HG03432 (cell line): Measurements from ENCODE around the gene PRELID3B.

Experiments used
- ATAC-seq: cut with Tn5 transposase; IDR thresholded peaks from one replicate; pipeline ENCODE4 v1.9.1; 2021; ENCODE audit warnings: mild to moderate bottlenecking, moderate library complexity; ENCODE audit not compliant: unreplicated experiment

PRELID3B gene

DNA sequence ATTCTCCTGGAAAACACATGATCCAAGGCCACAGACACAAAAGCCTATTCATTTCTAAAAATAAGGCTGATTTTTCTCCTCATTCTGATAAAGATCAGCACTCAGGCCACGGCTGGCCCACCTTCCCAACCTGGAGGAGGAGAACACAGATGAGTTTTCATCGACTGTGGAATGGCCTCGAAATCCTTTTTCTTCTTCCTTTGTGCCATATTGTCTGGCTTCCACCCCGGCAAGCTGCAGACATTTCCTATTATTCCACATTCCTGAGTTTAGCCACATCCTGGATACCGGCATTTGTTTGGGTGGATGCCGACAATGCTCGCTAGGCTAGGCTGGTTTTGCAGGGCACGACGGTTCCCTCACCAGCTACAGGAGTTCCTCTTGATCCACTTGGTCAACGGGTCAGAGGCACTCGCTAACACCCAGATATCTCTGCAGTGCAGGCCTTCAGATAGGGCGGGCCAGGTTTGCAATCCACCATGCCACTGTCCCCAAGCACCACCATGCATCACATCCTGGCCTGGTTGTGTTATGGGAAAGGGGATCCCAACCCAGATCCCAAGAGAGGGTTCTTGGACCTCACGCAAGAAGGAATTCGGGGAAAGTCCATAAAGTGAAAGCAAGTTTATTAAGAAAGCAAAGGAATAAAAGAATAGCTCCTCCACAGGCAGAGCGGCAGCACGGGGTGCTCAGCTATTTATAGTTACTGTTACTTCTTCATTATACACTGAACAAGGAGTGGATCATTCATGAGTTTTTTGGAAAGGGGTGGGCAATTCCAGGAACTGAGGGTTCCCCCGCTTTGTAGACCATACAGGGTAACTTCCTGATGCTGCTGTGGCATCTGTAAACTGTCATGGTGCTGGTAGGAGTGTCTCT lies 31.4 kb downstream of the PRELID3B start:
- no peak for ATAC-seq

DNA sequence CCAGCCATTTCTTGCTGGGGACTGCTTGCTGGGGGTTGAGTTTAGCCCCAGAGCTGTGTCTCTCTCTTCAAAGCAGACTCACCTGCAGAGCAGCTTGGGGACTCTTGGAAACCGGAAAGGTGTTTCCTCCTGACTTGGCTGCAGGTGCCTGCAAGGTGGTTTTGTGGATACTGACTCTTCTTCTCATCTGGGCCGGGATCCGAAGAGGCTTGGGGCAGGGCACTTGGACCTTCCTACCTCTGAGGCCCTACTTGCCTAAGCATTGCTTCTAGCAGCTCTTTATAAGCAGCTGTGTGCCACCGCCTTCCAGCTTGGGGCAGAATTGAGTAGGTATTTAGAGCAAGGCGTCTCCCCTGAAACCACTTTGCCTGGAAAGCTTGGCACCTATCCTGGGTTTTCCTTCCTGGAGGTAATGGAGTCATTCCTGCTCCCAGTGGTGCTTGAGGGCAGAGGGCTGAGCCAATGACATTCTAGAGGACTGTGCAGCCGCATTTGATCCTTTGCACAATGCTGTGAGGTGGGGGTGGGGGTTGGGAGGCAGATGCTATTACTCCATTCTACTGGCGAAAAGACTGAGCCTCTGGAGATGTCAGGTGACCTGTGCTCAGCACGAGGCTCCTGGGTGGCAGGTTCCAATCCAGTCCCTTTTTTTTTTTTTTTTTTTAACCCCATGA lies 32.1 kb downstream of the PRELID3B start:
- ATAC-seq, result no peak

DNA sequence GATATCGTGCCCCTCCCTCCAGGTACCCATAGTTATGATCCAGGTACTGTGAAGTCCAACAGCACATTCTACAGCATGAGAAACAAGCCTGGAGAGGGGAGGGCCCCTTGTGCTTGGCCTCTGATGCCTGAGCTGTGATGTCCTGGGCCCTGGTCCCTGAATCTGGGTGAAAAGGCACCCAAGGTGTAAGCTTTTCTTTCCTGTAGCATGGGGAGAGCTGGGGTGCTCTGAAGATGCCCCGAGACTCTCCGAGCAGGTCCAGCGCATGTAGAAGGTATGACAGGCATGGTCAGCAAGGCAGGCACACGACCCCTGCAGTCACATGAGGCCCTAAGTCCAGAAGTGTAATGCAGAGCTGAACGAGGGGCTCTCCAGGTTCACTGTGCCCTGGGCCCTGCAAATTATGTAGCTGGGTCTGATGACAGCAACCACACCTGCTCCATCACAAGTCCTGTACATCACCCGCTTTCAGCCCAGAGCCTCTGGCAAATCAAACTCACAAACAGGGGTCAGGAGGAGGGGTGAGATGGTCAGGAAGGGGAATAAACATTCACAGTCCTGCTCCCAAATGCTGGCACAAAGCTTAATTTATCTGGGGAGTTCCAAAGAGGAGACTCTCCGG lies 33.8 kb downstream of the PRELID3B start:
- ATAC-seq, result no peak

DNA sequence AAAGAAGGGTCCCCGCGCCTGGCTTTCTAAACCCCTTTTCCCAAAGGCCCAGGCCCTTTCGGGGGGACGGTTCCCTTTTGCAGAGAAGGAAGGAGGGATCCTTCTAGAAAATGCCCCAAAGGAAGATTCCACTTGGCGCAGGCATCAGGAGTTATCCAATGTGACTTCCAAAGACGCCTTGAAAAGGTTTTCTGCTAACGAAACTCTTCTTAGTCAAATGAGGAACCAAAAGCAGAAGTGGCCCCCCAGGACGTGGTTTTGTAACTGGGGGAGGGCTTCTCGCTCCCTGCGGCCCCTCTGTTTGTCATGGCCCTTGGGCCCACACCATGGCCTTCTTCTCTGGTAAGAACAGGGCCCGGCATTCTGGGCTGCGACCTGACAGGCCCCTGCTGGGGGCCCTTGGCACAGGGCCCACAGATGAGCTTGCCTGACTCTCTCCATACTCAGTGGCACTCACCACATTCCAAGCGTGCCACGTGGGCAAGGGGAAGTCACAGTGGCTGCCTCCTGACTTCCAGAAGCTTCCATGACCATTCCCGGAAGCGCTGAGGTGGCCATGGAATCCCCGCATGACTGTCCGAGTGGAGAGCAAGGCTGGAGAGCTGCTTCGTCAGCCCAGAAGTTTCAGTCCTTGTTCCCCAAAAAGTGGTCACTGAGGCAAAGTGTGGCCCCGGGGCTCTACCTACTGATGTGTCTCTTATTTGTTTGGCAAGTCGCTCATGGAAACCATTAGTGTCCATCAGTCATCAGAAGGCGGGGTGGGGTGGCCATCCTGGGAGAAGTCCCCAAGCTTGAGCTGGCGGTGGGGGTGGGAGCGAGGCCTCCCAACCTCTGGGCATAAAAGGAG lies 34.7 kb downstream of the PRELID3B start:
- ATAC-seq, result peak; percentile 35

DNA sequence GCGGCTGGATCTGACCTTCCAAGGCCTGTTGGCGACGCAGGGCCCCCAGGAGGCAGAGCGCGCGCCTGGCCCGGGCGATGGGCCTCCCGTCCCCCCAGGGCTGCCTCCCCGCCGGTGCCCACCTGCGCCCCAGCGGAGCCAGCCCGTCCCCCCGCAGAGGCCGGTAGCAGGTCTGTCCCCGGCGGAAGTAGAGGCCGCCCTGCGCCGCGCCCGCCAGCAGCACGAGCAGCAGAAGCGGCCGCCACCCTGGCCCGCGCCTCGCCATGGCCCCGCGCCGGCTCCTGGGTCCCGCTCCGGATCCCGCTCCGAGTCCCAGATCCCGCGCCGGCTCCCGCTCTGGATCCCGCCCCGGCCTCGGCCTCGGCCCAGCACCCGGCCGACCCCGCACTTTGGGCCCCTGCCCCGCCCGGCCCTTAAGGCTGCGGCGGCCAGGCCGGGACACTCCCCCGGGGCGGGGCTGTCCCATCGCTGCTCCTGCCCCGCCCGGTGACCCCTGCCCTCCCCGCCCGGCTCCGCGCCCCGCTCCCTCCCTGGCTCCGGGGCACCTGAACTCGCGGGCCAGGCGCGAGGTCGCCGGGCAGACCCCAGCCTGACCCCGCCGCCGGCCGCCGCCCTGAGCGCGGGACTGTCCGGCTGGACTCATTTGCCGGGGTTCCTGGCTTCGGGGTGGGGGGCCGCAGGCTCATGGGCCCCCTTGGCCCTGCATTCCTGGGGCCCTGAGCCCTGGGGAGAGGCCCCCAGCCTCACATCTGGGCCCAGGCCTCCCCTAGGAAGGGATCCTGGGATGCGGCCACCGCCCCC lies 35.5 kb downstream of the PRELID3B start, which contains the start of gene CTSZ:
Gene CTSZ, minus strand, starts transcription at position 391 of the 801 bp plus-strand sequence. Its CDS starts 126 bp downstream, at position 265.
- ATAC-seq, result peak; percentile 24

DNA sequence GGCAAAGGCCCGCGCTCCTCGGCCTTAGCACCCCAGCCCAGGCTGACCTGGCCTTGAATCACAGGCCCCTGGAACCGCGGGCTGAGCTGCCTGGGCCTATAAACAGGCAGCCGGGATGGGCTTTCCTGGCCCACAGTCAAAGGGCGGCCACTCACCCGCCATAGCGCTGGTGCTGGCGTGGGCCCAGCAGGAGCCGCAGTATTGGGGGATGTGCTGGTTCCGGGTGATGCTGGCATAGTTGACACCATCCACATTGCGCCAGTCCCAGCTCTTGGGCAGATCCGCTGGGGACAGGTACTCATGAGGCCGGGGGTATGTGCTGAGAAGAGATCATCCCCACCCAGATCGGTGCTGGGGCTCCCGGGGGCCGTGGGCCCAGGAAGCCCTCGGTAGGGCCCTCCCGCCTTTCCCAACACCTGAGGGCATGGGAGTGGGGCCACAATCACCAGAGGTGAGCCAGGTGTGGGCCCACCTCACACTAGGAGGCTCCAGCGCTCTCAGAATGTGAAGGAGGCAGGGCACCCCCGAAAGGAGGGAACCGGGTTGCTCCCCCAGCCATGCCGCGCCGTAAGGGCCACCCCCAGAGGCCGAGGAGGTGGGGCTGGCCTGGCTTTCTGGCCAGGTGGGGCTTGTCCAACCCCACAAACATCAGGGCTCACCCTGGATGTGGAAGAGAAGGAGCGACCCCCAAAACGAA lies 36.3 kb downstream of the PRELID3B start:
- no peak for ATAC-seq

DNA sequence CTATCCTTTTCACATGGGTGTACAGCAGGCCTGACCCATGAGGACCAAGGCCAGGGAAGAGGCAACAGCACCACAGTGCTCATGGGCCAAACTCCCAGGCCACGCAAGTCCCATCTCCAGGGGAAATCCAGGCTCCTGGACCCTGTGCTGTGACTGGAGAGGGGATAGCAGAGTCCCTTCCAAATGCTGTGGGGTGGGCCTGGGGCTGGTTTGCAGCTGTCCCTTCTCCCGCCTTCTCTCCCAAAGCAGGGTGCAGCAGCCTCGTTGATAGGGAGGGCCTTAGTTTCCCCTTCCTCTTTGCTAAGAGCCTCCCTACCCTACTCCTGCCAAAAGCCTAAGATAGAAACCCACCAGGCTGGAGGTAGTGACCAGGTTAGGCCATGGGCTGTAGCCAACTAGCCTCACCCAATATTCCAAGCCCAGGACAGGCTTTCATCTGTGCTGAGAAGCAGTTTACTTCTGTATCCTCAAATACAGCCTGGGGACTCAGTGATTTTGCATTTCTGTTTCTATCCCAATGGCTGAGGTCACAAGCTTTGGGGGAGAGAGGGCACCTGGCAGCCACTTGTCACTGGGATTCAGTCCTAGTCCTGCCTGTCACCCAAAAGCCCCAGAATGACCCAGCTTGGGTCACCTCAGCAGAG lies 36.9 kb downstream of the PRELID3B start:
- ATAC-seq, result no peak

DNA sequence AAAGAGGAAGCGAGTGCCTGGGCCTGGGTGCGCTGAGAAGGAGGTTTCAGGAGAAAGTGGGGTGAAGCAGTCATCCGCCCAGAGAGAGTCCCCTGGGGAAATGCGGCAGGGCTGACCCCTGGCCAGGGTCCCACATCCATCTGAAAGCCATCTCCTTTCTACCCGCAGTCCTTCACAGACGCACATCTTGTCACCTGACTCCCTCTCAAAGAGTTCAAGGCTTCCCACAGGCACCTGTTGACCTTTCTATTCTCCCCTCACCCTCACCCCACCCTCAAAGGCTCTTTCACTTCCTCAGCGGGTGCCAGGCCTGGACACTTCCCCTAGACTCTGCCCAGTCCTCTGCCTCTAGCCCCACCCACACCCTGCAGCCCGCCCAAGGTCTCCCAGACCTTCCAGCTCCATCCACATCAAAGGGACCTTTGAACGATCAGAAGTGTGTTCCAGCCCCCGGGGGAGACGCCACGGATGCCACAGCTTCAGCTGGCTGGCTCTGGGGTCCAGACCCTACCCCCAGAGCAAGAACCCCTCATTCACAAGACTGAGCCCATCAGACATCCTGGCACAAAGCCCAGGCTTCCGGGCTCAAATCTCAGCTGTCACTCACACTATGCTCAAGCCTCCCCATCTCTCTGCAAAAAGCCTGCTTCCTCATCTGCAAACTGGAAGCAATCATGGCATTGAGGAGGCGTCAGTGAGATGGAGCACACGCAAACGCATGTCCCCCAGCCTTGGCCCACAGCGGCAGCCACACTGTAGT lies 37.6 kb downstream of the PRELID3B start:
- peak; percentile 70 for ATAC-seq

DNA sequence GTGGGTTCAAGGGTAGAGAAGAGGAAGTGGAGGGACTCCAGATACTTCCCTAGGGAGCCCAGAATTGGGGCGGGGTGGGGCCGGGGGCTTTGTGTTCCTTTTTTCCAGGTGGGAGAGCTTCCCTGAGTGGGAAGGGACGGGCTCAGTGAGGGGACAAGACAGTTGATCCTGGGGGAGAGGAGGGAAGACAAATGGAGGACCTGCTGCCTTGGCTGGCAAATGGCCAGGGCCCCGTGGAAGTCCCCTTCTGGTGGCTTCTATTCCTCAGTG lies 38.2 kb downstream of the PRELID3B start:
- ATAC-seq, result no peak

DNA sequence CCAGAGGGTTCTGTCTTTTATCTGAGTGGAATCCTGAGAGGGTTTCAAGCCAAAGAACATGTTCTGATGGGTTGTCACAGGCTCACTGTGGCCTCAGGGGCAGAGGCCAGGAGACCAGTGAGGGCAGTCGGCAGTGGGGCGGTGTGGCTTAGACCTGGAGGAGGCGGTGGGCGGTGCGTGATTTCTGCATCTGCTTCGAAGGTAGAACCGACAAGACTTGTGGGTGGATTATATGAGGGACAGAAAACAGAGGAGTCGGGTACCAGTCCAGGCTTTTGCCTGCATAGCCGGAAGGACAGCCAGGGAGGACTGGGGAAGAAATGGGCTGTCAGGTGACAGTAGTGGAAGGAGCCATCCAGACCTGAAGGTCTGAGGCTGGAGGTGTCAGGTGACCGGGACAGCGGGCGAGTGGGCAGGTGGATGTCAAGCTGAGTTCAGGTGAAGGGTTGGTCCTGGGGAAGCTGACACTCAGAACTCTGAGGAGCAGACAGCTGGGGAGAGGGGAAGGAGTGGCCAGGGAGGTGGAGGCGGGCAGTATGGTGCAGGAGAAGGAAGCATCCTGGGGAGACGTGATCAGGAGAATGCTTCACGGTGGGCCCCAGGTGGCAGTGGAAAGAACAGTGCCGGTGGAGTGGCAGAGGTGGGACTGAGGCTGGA lies 38.6 kb downstream of the PRELID3B start:
- ATAC-seq, result no peak

DNA sequence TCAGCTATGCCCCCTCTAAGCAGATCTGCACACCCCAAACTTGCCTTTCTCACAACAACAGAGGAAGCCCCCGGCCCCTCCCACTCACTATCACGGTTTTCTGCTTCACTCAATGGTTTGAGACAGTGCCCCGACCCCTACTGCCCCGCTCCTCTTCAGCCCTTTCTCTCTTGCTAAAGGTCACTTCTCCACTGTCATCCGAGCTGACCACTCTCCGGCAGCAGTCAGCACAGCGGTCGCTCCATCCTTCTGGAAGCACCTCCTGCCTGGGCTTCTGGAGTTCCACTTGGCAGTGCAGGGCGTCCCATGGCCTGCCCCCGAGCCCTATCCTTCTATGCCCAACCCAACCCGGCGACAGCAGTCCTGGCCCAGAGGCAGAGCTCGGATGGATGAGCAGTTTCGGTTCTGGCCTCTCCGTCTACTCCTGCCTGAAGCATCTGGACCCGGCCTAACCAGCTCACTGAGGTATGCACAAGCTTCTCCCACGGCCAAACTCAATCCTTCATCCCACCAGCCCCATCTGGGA lies 39.6 kb downstream of the PRELID3B start:
- no peak for ATAC-seq

DNA sequence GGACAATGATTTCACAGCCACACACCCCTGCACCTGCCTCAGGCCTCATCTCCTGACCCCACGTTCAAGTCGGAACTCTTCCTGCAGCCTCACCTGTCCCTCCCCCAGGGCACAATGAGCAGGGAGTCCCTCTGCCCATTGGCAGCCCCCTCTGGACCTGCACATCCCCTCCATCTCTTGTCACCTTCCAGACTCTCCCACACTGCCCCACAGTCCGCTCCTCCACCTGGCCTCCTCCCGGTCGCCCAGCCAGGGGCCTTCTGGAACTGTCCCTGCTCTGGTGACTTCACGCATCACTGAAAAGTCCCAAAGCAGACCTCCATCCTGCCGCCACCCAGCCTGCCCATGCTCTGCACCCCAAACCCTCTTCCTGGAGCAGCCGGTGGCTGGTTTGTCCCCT lies 40.2 kb downstream of the PRELID3B start:
- no peak for ATAC-seq

DNA sequence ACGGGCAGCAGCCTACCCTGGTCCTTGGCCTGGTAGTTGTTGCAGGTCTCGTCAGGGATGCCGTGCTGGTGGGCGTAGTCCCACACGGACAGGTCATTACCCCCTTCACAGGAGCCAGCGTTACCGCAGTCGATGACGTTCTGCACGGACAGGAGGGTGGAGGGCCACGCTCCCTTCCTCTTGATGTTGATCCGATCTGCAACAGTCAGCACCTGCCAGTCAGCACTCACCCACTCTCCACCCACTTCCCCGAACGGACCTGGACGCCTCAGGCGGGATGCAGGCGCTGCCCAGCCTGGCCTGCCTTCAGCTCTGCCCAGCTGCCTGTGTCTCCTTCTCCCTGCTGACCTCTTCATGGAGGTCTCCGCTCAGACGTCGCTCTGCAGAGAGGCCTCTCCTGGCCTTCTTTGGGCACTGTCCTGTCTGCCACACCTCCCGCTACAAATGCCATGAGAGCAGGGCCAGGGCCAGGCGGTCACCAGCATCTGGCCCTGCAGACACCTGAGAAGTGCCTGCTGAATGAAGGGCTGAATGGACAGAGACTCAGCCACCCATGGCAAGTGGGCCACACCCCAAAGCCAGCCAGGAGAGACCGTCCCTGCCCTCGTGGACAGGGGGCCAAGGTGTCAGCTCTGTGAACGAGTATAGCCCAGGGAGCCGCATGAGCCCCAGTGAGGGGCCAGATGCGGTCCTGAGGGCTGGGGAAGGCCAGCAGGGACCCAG lies 41.0 kb downstream of the PRELID3B start:
- no peak for ATAC-seq

DNA sequence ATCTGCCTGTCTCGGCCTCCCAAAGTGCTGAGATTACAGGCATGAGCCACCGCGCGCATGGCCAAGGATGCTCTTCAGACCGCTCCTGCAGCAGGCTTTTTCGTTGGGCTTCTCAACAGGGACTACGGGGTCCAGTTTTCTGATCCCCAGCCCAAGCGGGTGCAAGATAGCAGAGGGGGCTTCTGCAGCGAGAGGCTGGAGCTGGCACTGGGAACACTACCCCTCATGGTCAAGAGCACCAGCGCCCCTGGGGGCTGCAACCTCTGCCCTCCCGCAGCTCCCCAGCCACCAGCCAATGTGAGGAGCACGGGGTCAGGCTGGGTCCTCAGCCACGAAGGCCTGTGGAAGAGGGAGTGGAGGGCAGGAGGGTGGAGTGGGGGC lies 41.5 kb downstream of the PRELID3B start:
- ATAC-seq, result no peak

DNA sequence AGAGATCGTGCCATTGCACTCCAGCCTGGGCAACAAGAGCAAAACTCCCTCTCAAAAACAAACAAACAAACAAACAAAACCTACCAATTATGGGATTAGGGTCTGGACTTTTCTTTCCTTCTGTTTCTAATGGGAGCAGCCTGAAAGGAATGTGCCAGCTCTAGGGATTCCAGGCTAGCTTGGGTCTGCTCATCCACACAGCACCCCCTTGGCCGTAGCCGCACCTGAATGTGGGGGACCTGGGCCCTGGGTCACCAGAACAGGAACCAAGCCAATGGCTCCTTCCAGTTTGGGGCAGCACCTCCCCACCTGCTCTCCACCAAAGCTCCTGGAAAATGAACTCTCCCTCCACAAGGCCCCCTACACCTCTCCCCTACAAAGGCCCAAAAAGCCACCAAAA lies 42.3 kb downstream of the PRELID3B start:
- ATAC-seq, result no peak

DNA sequence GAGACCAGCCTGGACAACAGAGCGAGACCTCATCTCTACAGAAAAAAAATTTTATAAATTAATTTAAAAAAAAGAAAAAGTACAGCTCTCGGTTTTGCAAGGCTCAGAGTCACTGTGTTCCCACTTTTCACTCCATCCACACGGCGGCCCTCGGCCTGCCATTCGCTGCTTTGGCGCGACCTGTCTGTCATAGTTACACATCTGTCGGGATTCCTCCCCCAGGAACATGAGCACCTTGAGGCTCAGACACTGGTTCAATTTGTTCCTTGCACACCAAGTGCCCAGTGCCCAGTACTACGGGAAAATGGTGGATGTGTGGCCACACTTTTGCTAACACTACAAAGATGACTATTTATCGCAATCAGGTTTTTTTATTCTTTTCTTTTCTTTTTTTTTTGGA lies 43.9 kb downstream of the PRELID3B start:
- no peak for ATAC-seq

DNA sequence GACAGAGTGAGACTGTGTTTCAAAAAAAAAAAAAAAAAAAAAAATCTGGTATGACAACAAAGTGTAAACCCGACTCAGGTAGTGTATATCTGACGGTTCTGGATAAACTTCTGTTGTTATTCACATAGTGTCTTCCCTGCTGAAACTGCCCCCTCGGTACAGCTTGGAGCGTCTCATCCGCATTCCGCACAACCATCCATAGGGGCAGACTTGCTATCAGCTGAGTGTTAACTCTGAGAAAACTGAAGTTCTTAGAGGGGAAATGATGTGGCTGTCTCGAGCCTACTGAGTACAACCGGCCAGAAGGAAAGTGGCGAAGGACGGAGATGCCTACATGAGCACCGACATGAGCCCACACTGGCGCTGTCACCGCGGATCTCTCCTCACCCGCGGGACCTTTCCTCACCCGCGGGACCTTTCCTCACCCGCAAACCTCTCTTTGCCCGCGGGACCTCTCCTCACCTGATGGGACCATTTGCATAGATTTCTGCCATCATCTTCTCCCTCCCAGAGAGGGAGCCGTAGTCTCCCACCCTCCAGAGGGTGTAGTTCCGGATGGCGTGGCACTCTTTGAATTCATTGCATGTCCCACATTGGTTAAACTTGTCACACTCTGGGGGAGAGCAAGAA lies 45.3 kb downstream of the PRELID3B start:
- ATAC-seq, result no peak
